T-cell (primary cell): ENCODE data around the gene PTAR1. TPM values are rescaled to one million over a fixed set of nuclear protein-coding genes. Genes with fewer than 3 reads are reported as not detected.

ENCODE experiments used
- ATAC-seq, 4 experiments: fragments of 200-7000 bp in 3 of 4; fragments of 150-1000 bp in 1 of 4; cut with Tn5 transposase; replicated peaks in 1 of 4; 1 replicate in 3 of 4; 2 replicates in 1 of 4; pipeline ENCODE4 v1.10.0; 2021; ENCODE audit warnings: moderate library complexity in 3 of 4, mild to moderate bottlenecking in 2 of 4, moderate number of reproducible peaks in 1 of 4
- CTCF ChIA-PET, 2 donors: fragments of 300-600 bp; sonication (Branson Sonifier 250); formaldehyde crosslinking; loops; one replicate each; lab custom pipeline; 2022; ENCODE audit warnings: antibody characterized with exemption in 2 of 2; lab: Charles Lee
- POLR2A ChIA-PET, 2 donors: fragments of 300-600 bp; sonication (Branson Sonifier 250); formaldehyde crosslinking; loops; one replicate each; lab custom pipeline; 2022; ENCODE audit warnings: antibody characterized with exemption in 2 of 2; lab: Charles Lee
- DNase-seq, 35 experiments: peaks; one replicate each; pipeline versions ENCODE4 v3.0.0 to v3.0.0-alpha.2; 2013 to 2023
- H3K27ac ChIP-seq: one replicate; pipeline ENCODE4 v1.5.1; 2013; ENCODE audit warnings: low read length
- H3K27me3 ChIP-seq, 2 experiments: replicated peaks in 1 of 2; 1 replicate in 1 of 2; 2 replicates in 1 of 2; pipeline versions ENCODE4 v1.6.1 to v1.7.0; 2013; ENCODE audit warnings: low read length in 1 of 2, mixed read lengths in 1 of 2; ENCODE audit not compliant: control insufficient read depth in 2 of 2, insufficient read depth in 2 of 2; ENCODE audit errors: extremely low read depth in 1 of 2
- H3K36me3 ChIP-seq, 2 donors: 1 replicate in 1 of 2; 2 replicates in 1 of 2; pipeline versions ENCODE4 v1.6.1 to v1.7.0; 2013; ENCODE audit warnings: low read length in 1 of 2; ENCODE audit not compliant: control insufficient read depth in 2 of 2, insufficient read depth in 1 of 2; ENCODE audit errors: extremely low read depth in 1 of 2
- H3K4me1 ChIP-seq, 2 experiments: 1 replicate in 1 of 2; 2 replicates in 1 of 2; pipeline versions ENCODE4 v1.6.1 to v1.7.0; 2013; ENCODE audit warnings: low read length in 2 of 2, mixed read lengths in 1 of 2; ENCODE audit not compliant: insufficient read depth in 2 of 2, control insufficient read depth in 1 of 2; ENCODE audit errors: extremely low read depth in 1 of 2
- H3K4me3 ChIP-seq, 2 donors: 1 replicate in 1 of 2; 2 replicates in 1 of 2; pipeline versions ENCODE4 v1.5.1 to v1.7.0; 2013; ENCODE audit warnings: mild to moderate bottlenecking in 2 of 2, low read length in 1 of 2, moderate library complexity in 1 of 2; ENCODE audit not compliant: control insufficient read depth in 1 of 2; ENCODE audit errors: extremely low read depth in 1 of 2
- H3K9me3 ChIP-seq: 2 replicates; pipeline ENCODE4 v1.7.0; 2013
- H3K27ac Mint-ChIP-seq, 2 donors: one replicate each; pipeline ENCODE4 v1.8.0; 2020 to 2021; ENCODE audit warnings: mild to moderate bottlenecking in 2 of 2, mixed read lengths in 2 of 2
- H3K27me3 Mint-ChIP-seq, 2 donors: one replicate each; pipeline ENCODE4 v1.8.0; 2021 to 2022; ENCODE audit warnings: mixed read lengths in 2 of 2
- H3K36me3 Mint-ChIP-seq: one replicate; pipeline ENCODE4 v1.8.0; 2021; ENCODE audit warnings: mixed read lengths
- H3K4me1 Mint-ChIP-seq, 3 donors: one replicate each; pipeline ENCODE4 v1.8.0; 2020 to 2022; ENCODE audit warnings: mixed read lengths in 3 of 3, mild to moderate bottlenecking in 1 of 3
- H3K4me3 Mint-ChIP-seq, 3 donors: one replicate each; pipeline ENCODE4 v1.8.0; 2020 to 2022; ENCODE audit warnings: mild to moderate bottlenecking in 3 of 3, mixed read lengths in 3 of 3, moderate library complexity in 3 of 3
- H3K9me3 Mint-ChIP-seq, 3 donors: one replicate each; pipeline ENCODE4 v1.8.0; 2020 to 2022; ENCODE audit warnings: mixed read lengths in 3 of 3
- WGBS: methylation state at CpG from one replicate; pipeline ENCODE4 v1.1.5; 2013; ENCODE audit warnings: missing lambda C conversion rate; ENCODE audit not compliant: insufficient coverage; 5-methylcytosine and 5-hydroxymethylcytosine counted together
- total RNA-seq, 35 experiments: library from RNA in 6 of 35; stranded (reverse) in 6 of 35; fragments of 120-200 nt in 1 of 35; gene quantifications; one replicate each; pipeline versions ENCODE4 v1.2.1 to v1.2.4 and lab custom pipeline; 2013 to 2026

The PTAR1 gene
- total RNA-seq, 5 donors from 2014 or later (not counting 1 experiment from before 2014, with no cell fraction given): 57.4 to 90.5 (median 67.6) TPM

GRCh38 chr9:69697475-69697874 is 62.3 kb downstream of the PTAR1 start:
- WGBS: 100% methylated on average over 1 of the region's 2 CpGs
- ATAC-seq: no peak

GRCh38 chr9:69696802-69697201 is 63.0 kb downstream of the PTAR1 start:
- Mint-ChIP-seq H3K4me1 (no peaks in the 10 kb centered on the region), H3K4me3 (no peak overlapping the region), H3K9me3 (peaks cover 16 to 43% (median 30%) of the 10 kb centered on the region in 3 donors), H3K36me3 (no peaks in the 10 kb centered on the region), H3K27ac (no peak overlapping the region), H3K27me3 (peaks cover 5 to 17% of the 10 kb centered on the region in 2 donors)
- no peaks in the 10 kb centered on the region for H3K4me1 ChIP-seq
- H3K27me3 ChIP-seq: no peaks in the 10 kb centered on the region
- 80% methylated on average over 1 of the region's 2 CpGs for WGBS
- no peaks in the 10 kb centered on the region for H3K36me3 ChIP-seq
- ChIA-PET POLR2A (no interaction called here), CTCF (no interaction called here)
- H3K27ac ChIP-seq: no peak overlapping the region
- H3K4me3 ChIP-seq: no peak overlapping the region
- peaks cover 3% of the 10 kb centered on the region for H3K9me3 ChIP-seq
- no peak for DNase-seq
- ATAC-seq: no peak

More at GRCh38 chr9:69697475-69697874, 62.3 kb downstream of the PTAR1 start:
- ChIA-PET CTCF (no interaction called here), POLR2A (no interaction called here)
- Mint-ChIP-seq H3K4me1 (no peaks in the 10 kb centered on the region), H3K9me3 (peaks cover 16 to 47% (median 32%) of the 10 kb centered on the region in 3 donors), H3K36me3 (no peaks in the 10 kb centered on the region), H3K27ac (no peak overlapping the region), H3K4me3 (no peak overlapping the region), H3K27me3 (peaks cover 5 to 12% of the 10 kb centered on the region in 2 donors)
- H3K4me3 ChIP-seq: no peak overlapping the region
- no peaks in the 10 kb centered on the region for H3K27me3 ChIP-seq
- DNase-seq: no peak
- no peak overlapping the region for H3K27ac ChIP-seq
- H3K36me3 ChIP-seq: no peaks in the 10 kb centered on the region
- no peaks in the 10 kb centered on the region for H3K4me1 ChIP-seq
- peaks cover 3% of the 10 kb centered on the region for H3K9me3 ChIP-seq

- H3K4me3 Mint-ChIP-seq: no peak overlapping the region
- no peak overlapping the region for H3K27ac Mint-ChIP-seq
- peaks cover 0 to 4% (median 2%) of the 10 kb centered on the region in 3 donors for H3K9me3 Mint-ChIP-seq
- H3K4me1 Mint-ChIP-seq: no peaks in the 10 kb centered on the region
- ChIA-PET CTCF (no interaction called here), POLR2A (no interaction called here)
- DNase-seq (no peak), ATAC-seq (no peak)
- H3K4me3 ChIP-seq: no peak overlapping the region
- H3K27me3 Mint-ChIP-seq: peaks cover 4 to 18% of the 10 kb centered on the region in 2 donors
- H3K27me3 ChIP-seq: no peaks in the 10 kb centered on the region
- no peaks in the 10 kb centered on the region for H3K36me3 Mint-ChIP-seq
- H3K27ac ChIP-seq: no peak overlapping the region
- no peaks in the 10 kb centered on the region for H3K4me1 ChIP-seq
- no peaks in the 10 kb centered on the region for H3K36me3 ChIP-seq
- WGBS: no CpG with 5 or more reads among the region's 2 CpGs
- H3K9me3 ChIP-seq: no peaks in the 10 kb centered on the region
Measured at GRCh38 chr9:69689991-69690538, 69.7 kb downstream of the PTAR1 start.

GRCh38 chr9:69683927-69684326 is 75.9 kb downstream of the PTAR1 start:
- Histone ChIP-seq H3K27me3 (no peaks in the 10 kb centered on the region), H3K27ac (no peak overlapping the region), H3K4me3 (no peak overlapping the region), H3K36me3 (no peaks in the 10 kb centered on the region), H3K9me3 (no peaks in the 10 kb centered on the region), H3K4me1 (no peaks in the 10 kb centered on the region)
- ChIA-PET CTCF (interaction anchor here in 1 of 2 donors (0.7 kb wide), 1 partner anchor 358 kb away, joined by 5 read pairs; no protein-coding TSS in a partner anchor), POLR2A (no interaction called here)
- DNase-seq (no peak), ATAC-seq (no peak)
- H3K4me3 Mint-ChIP-seq: no peak overlapping the region
- H3K9me3 Mint-ChIP-seq: no peaks in the 10 kb centered on the region
- no CpG with 5 or more reads among the region's 5 CpGs for WGBS
- no peak overlapping the region for H3K27ac Mint-ChIP-seq
- H3K27me3 Mint-ChIP-seq: peaks cover 3 to 8% of the 10 kb centered on the region in 2 donors
- H3K4me1 Mint-ChIP-seq: no peaks in the 10 kb centered on the region
- no peaks in the 10 kb centered on the region for H3K36me3 Mint-ChIP-seq

- peaks cover 5 to 15% (median 11%) of the 10 kb centered on the region in 3 donors for H3K4me1 Mint-ChIP-seq
- 67% methylated on average over 1 of the region's 4 CpGs for WGBS
- H3K4me3 ChIP-seq: no peak overlapping the region
- peaks cover 0 to 3% of the 10 kb centered on the region in 2 experiments for H3K27me3 ChIP-seq
- H3K27me3 Mint-ChIP-seq: peaks cover 3 to 6% of the 10 kb centered on the region in 2 donors
- no peak overlapping the region for H3K27ac Mint-ChIP-seq
- H3K4me1 ChIP-seq: peaks cover 0 to 10% of the 10 kb centered on the region in 2 experiments
- POLR2A ChIA-PET: no interaction called here
- DNase-seq: no peak
- H3K36me3 Mint-ChIP-seq: no peaks in the 10 kb centered on the region
- no peaks in the 10 kb centered on the region for H3K9me3 ChIP-seq
- no peak overlapping the region for H3K27ac ChIP-seq
- ATAC-seq: no peak
- no peaks in the 10 kb centered on the region for H3K36me3 ChIP-seq
- CTCF ChIA-PET: interaction anchor here in 1 of 2 donors (1.3 kb wide), 1 partner anchor 72 kb away, joined by 3 read pairs; no protein-coding TSS in a partner anchor
- H3K4me3 Mint-ChIP-seq: no peak overlapping the region
- no peaks in the 10 kb centered on the region for H3K9me3 Mint-ChIP-seq
Measured at GRCh38 chr9:69678843-69679538, 80.8 kb downstream of the PTAR1 start.

- CTCF ChIA-PET: interaction anchor here in 1 of 2 donors (0.7 kb wide), 1 partner anchor 208 kb away, joined by 5 read pairs; no protein-coding TSS in a partner anchor
Measured at GRCh38 chr9:69677931-69678330, 81.9 kb downstream of the PTAR1 start.

More at GRCh38 chr9:69677931-69678330, 81.9 kb downstream of the PTAR1 start:
- no peak overlapping the region for H3K27ac ChIP-seq
- peaks cover 0 to 10% of the 10 kb centered on the region in 2 experiments for H3K27me3 ChIP-seq
- H3K9me3 ChIP-seq: no peaks in the 10 kb centered on the region
- Mint-ChIP-seq H3K36me3 (no peaks in the 10 kb centered on the region), H3K4me1 (peaks cover 10 to 24% (median 18%) of the 10 kb centered on the region in 3 donors), H3K9me3 (no peaks in the 10 kb centered on the region), H3K4me3 (no peak overlapping the region), H3K27ac (no peak overlapping the region), H3K27me3 (peaks cover 3 to 7% of the 10 kb centered on the region in 2 donors)
- no peaks in the 10 kb centered on the region for H3K36me3 ChIP-seq
- no peak for ATAC-seq
- H3K4me3 ChIP-seq: no peak overlapping the region
- POLR2A ChIA-PET: no interaction called here
- WGBS: no CpG with 5 or more reads among the region's 5 CpGs
- peaks cover 4 to 14% of the 10 kb centered on the region in 2 experiments for H3K4me1 ChIP-seq
- no peak for DNase-seq
